HCT116 (cell line): ENCODE results near the gene ETF1. TPM values are rescaled to one million over a fixed set of nuclear protein-coding genes. Genes with fewer than 3 reads are reported as not detected.
"Not testable (repeated sequence)": the region's sequence is repeated elsewhere in the genome, so short reads cannot be mapped to it uniquely, and the experiment has no call there.

ENCODE experiments used
- ATAC-seq: fragments of 200-7000 bp; cut with Tn5 transposase; 2 replicates; pipeline ENCODE4 v1.9.1; 2020; ENCODE audit warnings: mild to moderate bottlenecking, moderate library complexity
- BruUV-seq: library from RNA; stranded (reverse); fragments of 400-500 nt; replicated peaks from 2 replicates; lab custom pipeline; 2021; lab: Mats Ljungman, UMichigan
- CTCF ChIA-PET: fragments of 300-600 bp; sonication (Branson Sonifier 250); formaldehyde crosslinking; loops from one replicate; lab custom pipeline; 2021; ENCODE audit warnings: antibody characterized with exemption; lab: Charles Lee
- POLR2A ChIA-PET: fragments of 300-600, 350-600 bp; sonication (Branson Sonifier 250); formaldehyde crosslinking; loops from one replicate; lab custom pipeline; 2021; ENCODE audit warnings: antibody characterized with exemption; lab: Charles Lee
- RAD21 ChIA-PET, 2 experiments: fragments of 300-600 bp; sonication (Branson Sonifier 250); formaldehyde crosslinking; loops; one replicate each; lab custom pipeline; 2023; ENCODE audit warnings: low total read pairs in 2 of 2; ENCODE audit not compliant: uncharacterized antibody in 2 of 2, unreplicated experiment in 2 of 2, low non-redundant PET in 1 of 2; lab: Charles Lee
- DNase-seq: peaks from one replicate; pipeline ENCODE4 v3.0.0-alpha.2; 2010; ENCODE audit warnings: low read depth, low spot score
- H2AFZ ChIP-seq: fragments of 200-600 bp; shearing (Covaris generic), sonication (generic); 2 replicates; pipeline ENCODE4 v1.6.1; 2017; ENCODE audit warnings: low read depth, mixed run types, mixed read lengths, antibody characterized with exemption, low read length; ENCODE audit not compliant: poor library complexity, severe bottlenecking
- H3K27ac ChIP-seq: 2 replicates; pipeline ENCODE4 v1.5.1; 2012; ENCODE audit warnings: low read depth, low read length
- H3K27me3 ChIP-seq: fragments of 200-600 bp; sonication (generic); 2 replicates; pipeline ENCODE4 v1.6.1; 2016; ENCODE audit warnings: mixed run types, low read length, mixed read lengths; ENCODE audit not compliant: insufficient read depth
- H3K36me3 ChIP-seq, 2 experiments: fragments of 200-500 bp in 1 of 2; fragments of 200-600 bp in 1 of 2; sonication (Bioruptor generic) in 1 of 2; sonication (generic) in 1 of 2; 2 replicates each; pipeline versions ENCODE4 v1.5.1 to v1.6.1; 2014 to 2016; ENCODE audit warnings: low read length in 2 of 2, inconsistent platforms in 1 of 2, mixed read lengths in 1 of 2, mixed run types in 1 of 2; ENCODE audit not compliant: insufficient read depth in 2 of 2, control insufficient read depth in 1 of 2
- H3K4me1 ChIP-seq, 2 experiments: fragments of 200-600 bp in 1 of 2; sonication (generic) in 1 of 2; 2 replicates each; pipeline versions ENCODE4 v1.5.1 to v1.6.1; 2012 to 2017; ENCODE audit warnings: low read length in 2 of 2, inconsistent platforms in 1 of 2, mild to moderate bottlenecking in 1 of 2, mixed read lengths in 1 of 2, mixed run types in 1 of 2, moderate library complexity in 1 of 2; ENCODE audit not compliant: insufficient read depth in 2 of 2, control insufficient read depth in 1 of 2
- H3K4me2 ChIP-seq: fragments of 200-600 bp; sonication (generic); 2 replicates; pipeline ENCODE4 v1.6.1; 2017; ENCODE audit warnings: mixed run types, low read length, mixed read lengths
- H3K4me3 ChIP-seq, 2 experiments: fragments of 200-600 bp in 1 of 2; sonication (generic) in 1 of 2; replicated peaks in 1 of 2; 2 replicates each; pipeline ENCODE4 v1.5.1; 2011 to 2016; ENCODE audit warnings: low read length in 2 of 2, control low read depth in 1 of 2, low read depth in 1 of 2, mild to moderate bottlenecking in 1 of 2, mixed read lengths in 1 of 2, mixed run types in 1 of 2
- H3K79me2 ChIP-seq: fragments of 200-600 bp; sonication (generic); 2 replicates; pipeline ENCODE4 v1.6.1; 2017; ENCODE audit warnings: mild to moderate bottlenecking, mixed run types, low read length, moderate library complexity, mixed read lengths; ENCODE audit not compliant: insufficient read depth
- H3K9ac ChIP-seq: fragments of 200-600 bp; sonication (generic); 2 replicates; pipeline ENCODE4 v1.6.1; 2016; ENCODE audit warnings: low read length, mixed read lengths
- H3K9me2 ChIP-seq: fragments of 200-600 bp; sonication (generic), shearing (Covaris generic); 2 replicates; pipeline ENCODE4 v1.6.1; 2017; ENCODE audit warnings: mixed run types, mild to moderate bottlenecking, moderate library complexity; ENCODE audit not compliant: insufficient read depth
- H3K9me3 ChIP-seq, 2 experiments: fragments of 200-500 bp in 1 of 2; fragments of 200-600 bp in 1 of 2; sonication (Bioruptor generic) in 1 of 2; sonication (generic) in 1 of 2; 2 replicates each; pipeline ENCODE4 v1.6.1; 2014 to 2017; ENCODE audit warnings: low read length in 2 of 2, mixed read lengths in 2 of 2, inconsistent platforms in 1 of 2, low read depth in 1 of 2, mild to moderate bottlenecking in 1 of 2, mixed run types in 1 of 2, moderate library complexity in 1 of 2; ENCODE audit not compliant: control insufficient read depth in 1 of 2, insufficient read depth in 1 of 2
- H4K20me1 ChIP-seq: fragments of 200-600 bp; sonication (generic), shearing (Covaris generic); 2 replicates; pipeline ENCODE4 v1.6.1; 2017; ENCODE audit warnings: mixed run types, mild to moderate bottlenecking, moderate library complexity; ENCODE audit not compliant: insufficient read depth
- EZH2 ChIP-seq: fragments of 200-600 bp; sonication (generic); IDR thresholded peaks from 2 replicates; pipeline ENCODE4 v1.6.1; 2017; ENCODE audit warnings: antibody characterized with exemption, mixed run types
- EZH2phosphoT487 ChIP-seq: fragments of 200-600 bp; IDR thresholded peaks from 2 replicates; pipeline ENCODE4 v1.6.1; 2018; ENCODE audit warnings: antibody characterized with exemption, borderline replicate concordance
- FOSL1 ChIP-seq: IDR thresholded peaks from 2 replicates; pipeline ENCODE4 v1.6.1; 2012; ENCODE audit warnings: low read depth
- POLR2AphosphoS5 ChIP-seq: IDR thresholded peaks from 2 replicates; pipeline ENCODE4 v1.6.1; 2011; ENCODE audit warnings: mild to moderate bottlenecking, low read depth, low read length, moderate library complexity
- RAD21 ChIP-seq: IDR thresholded peaks from 2 replicates; pipeline ENCODE4 v1.6.1; 2012; ENCODE audit warnings: low read depth, mild to moderate bottlenecking
- REST ChIP-seq: IDR thresholded peaks from 2 replicates; pipeline ENCODE4 v1.6.1; 2012; ENCODE audit warnings: low read depth
- SRF ChIP-seq: IDR thresholded peaks from 2 replicates; pipeline ENCODE4 v1.6.1; 2012; ENCODE audit warnings: low read depth
- TCF7L2 ChIP-seq: IDR thresholded peaks from 2 replicates; pipeline ENCODE4 v1.7.0; 2011; ENCODE audit warnings: borderline replicate concordance, inconsistent platforms; ENCODE audit not compliant: insufficient read depth, insufficient read length; ENCODE audit errors: extremely low read depth
- intact Hi-C: fragments of 100-400 bp; cut with micrococcal nuclease; formaldehyde crosslinking; loops from 2 replicates; pipeline ENCODE4 v1.10.0; 2022
- total RNA-seq: library from RNA; stranded (reverse); gene quantifications from one replicate; pipeline ENCODE4 v1.2.1, GENCODE V29; 2021; ENCODE audit not compliant: unreplicated experiment
- TF ChIP-seq, protein P1 (sequence below), 3 experiments: fragments of 200-600 bp in 1 of 3; sonication (generic) in 1 of 3; IDR thresholded peaks in 2 of 3; conservative IDR thresholded peaks in 1 of 3; 2 replicates each; pipeline ENCODE4 v1.5.1; 2012 to 2017; ENCODE audit warnings: low read depth in 2 of 3, low read length in 2 of 3, antibody characterized with exemption in 1 of 3, borderline replicate concordance in 1 of 3, control low read depth in 1 of 3, mild to moderate bottlenecking in 1 of 3, mixed read lengths in 1 of 3, mixed run types in 1 of 3, moderate library complexity in 1 of 3; ENCODE audit not compliant: insufficient read depth in 1 of 3

Gene ETF1
- total RNA-seq, 1 experiment from 2014 or later = 178 TPM

GRCh38 chr5:138476918-138477317, 66.1 kb downstream of the ETF1 start (continued):
- TF ChIP-seq REST (no peak), RAD21 (no peak), TCF7L2 (no peak), POLR2AphosphoS5 (no peak), EZH2 (no peak), SRF (no peak), FOSL1 (no peak), EZH2phosphoT487 (no peak)
- TF ChIP-seq, protein P1, sequence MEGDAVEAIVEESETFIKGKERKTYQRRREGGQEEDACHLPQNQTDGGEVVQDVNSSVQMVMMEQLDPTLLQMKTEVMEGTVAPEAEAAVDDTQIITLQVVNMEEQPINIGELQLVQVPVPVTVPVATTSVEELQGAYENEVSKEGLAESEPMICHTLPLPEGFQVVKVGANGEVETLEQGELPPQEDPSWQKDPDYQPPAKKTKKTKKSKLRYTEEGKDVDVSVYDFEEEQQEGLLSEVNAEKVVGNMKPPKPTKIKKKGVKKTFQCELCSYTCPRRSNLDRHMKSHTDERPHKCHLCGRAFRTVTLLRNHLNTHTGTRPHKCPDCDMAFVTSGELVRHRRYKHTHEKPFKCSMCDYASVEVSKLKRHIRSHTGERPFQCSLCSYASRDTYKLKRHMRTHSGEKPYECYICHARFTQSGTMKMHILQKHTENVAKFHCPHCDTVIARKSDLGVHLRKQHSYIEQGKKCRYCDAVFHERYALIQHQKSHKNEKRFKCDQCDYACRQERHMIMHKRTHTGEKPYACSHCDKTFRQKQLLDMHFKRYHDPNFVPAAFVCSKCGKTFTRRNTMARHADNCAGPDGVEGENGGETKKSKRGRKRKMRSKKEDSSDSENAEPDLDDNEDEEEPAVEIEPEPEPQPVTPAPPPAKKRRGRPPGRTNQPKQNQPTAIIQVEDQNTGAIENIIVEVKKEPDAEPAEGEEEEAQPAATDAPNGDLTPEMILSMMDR (IDR thresholded peaks at IDR 0.05 in 2 of 3, conservative IDR thresholded peaks at IDR 0.05 in 1 of 3; ENCODE audit: borderline replicate concordance in 1 of 3, insufficient read depth in 1 of 3, low read depth in 2 of 3, low read length in 2 of 3) = no peak

DNA sequence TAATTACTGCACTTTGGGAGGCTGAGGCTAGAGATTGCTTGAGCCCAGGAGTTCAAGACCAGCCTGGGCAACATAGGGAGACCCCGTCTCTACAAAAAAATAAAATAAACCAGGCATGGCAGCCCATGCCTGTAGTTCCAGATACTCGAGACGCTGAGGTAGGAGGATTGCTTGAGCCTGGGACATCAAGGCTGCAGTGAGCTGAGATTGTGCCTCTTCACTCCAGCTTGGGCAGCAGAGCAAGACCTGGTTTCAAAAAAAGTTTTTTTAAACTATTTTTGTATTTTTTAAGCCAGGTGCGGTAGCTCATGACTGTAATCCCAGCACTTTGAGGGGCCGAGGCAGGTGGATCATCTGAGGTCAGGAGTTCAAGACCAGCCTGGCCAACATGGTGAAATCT, 69.9 kb downstream of the ETF1 start:
- BruUV-seq, H3K36me3 ChIP-seq: not testable (repeated sequence)

More for the DNA sequence above, 69.9 kb downstream of the ETF1 start:
- H3K9me2 ChIP-seq, intact Hi-C loops, H3K9me3 ChIP-seq, H3K4me1 ChIP-seq, H3K4me2 ChIP-seq, H3K9ac ChIP-seq, H3K27me3 ChIP-seq, H3K4me3 ChIP-seq, POLR2A ChIA-PET, RAD21 ChIA-PET, H4K20me1 ChIP-seq, H3K27ac ChIP-seq, H2AFZ ChIP-seq, H3K79me2 ChIP-seq, ATAC-seq, DNase-seq: not testable (repeated sequence)
- CTCF ChIA-PET = interaction anchor here (1.2 kb wide), 1 partner anchor 30 kb away, joined by 3 read pairs; no protein-coding TSS in a partner anchor
